Skin of body (tissue), 2 donors: ENCODE measurements around the gene GRB10. TPM values are rescaled to one million over a fixed set of nuclear protein-coding genes. Genes with fewer than 3 reads are reported as not detected.
"Not testable (repeated sequence)": the region's sequence is repeated elsewhere in the genome, so short reads cannot be mapped to it uniquely, and the experiment has no call there.

Experiments used
- DNase-seq: peaks from one replicate; lab custom pipeline; 2025; lab: John Stamatoyannopoulos, UW
- total RNA-seq: library from RNA; depleted of rRNA; stranded (reverse); fragments of >200 nt; gene quantifications from one replicate; pipeline ENCODE4 v1.2.3, GENCODE V29; 2014

Gene GRB10
- total RNA-seq, 1 donor from 2014 or later, result 26.9 TPM

DNA sequence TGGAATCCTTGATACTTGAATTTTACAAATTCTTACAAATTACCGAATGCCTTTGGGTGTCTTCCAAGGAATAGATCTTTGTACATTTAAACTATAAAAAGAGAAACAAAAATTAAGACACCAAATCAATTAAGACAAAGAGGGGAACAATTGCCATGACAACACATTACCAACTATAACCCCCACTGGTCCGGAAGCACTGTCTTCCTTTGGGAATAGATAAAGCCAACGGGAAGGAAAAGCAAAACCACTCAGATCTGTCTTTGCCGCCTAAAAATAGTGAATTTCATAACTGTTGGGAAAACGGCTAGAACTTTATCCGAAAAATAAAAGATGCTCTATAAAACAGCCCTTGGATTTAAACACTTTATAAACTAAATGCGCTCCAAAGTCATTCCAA lies 37.4 kb downstream of the GRB10 start:
- no peak for DNase-seq

DNA sequence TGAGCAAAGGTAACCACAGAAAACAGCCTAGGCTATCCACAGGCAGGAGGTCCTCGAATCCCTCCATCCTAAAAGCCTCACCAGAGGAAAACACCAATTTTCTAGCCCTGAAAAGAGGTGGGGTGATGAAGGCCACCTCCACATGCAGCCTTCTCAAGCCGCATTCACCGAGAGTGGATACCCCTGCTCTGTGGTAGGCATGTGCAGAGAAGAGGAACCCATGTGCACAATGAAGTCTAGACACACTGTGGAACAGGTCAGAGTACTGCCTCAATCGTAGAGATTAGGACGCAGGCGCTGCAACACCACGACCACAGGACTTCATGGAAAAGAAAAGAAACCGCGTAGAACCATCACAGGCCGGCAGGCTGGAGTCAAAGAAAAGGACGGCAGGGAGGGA lies 38.8 kb downstream of the GRB10 start:
- DNase-seq, result no peak

DNA sequence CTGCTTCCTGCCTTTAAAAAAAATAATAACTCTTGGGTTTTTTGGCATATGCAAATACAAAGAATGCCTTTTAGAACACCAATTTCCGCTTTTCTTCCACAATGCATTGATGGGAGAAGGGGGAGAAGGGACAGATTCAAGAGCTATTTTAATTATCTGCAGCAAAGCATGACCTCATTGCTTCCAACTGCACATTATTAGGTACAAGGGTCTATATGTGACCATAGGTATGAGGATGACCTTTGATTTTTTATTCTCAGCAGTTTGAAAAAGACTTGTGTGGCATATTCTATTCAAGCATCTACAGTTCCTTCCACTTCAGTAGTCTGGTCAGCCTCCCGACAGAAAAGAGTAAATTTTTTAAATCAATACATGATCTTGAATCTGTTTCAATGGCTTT lies 39.7 kb downstream of the GRB10 start:
- no peak for DNase-seq

DNA sequence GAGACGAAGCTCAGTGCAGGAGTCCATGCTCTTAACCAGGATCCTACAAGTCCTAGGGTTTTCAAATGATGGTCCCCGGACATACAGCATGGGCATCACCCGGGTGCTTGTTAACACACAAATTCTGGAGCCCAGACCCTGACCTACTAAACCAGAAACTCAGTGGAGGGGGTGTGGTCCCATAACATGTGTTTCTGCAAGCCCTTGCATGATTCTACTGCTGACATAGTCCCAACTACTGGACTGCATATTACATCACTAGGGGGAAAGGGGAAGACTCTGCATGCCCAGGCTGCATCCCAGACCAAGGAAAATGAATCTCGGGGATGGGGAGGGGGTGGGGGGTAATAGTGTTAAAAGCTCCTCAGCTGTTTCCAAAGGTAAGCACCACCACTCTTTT lies 40.3 kb downstream of the GRB10 start:
- DNase-seq, result no peak

DNA sequence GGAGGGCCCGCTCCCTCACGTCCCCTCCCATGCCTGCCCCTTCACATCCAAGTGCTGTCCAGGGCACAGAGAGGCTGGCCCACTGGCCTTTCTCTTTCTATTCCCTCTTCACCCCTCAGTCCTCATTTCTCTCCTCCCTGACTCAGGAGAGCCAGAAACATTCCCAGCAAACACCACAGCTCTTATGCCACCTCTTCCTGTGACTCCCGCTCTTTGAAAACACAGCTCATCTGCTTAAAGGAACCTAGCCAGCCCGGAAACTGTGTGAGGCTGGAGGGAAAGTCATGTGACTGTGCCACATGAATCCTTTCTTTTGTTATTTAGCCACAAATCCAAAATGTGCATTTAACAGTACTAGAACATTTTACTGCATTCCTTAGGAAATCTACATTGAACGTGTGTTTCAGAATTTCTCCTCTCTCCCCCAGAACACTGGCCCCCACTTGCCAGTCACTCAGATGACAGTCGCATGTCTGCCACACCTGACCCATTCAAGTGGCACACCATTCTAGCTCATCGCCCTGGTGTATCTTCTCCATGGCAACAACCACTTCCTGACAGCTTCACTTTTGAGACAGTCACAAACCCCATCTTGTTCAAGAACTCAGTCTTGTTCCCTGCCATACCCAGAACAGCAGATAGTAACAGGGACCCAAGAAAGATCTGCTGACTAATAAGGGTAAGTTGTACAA lies 42.8 kb downstream of the GRB10 start:
- no peak for DNase-seq

DNA sequence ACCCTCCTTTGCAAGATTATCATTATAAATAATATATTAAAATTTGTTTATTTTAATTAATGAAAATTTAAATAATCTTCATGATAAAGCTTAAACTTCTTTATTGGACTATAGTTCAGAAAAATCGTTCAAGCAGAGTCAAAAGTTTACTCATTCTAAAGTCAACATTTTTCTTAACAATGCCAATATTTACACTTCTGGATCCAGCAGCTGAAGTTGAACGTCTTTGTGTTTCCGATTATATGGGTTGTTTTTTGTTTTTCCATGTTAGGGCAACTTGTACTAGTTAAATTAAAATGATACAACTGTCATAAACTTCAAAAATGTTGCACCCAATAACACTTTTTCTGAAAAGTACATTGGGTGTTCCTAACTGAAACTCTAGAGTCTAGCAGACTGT lies 43.8 kb downstream of the GRB10 start:
- DNase-seq, result no peak

DNA sequence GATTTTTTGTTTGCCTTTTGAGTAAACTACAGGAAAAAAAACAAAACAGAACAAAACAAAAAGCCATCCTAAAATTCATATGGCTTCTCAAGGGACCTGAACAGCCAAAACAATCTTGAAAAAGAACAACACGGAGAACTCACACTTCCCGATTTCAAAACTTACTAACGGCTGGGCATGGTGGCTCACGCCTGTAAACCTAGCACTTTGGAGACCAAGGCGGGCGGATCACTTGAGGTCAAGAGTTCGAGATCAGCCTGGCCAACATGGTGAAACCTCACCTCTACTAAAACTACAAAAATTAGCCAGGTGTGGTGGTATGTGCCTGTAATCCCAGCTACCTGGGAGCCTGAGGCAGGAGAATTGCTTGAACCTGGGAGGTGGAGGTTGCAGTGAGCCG lies 46.9 kb downstream of the GRB10 start:
- not testable (repeated sequence) for DNase-seq

DNA sequence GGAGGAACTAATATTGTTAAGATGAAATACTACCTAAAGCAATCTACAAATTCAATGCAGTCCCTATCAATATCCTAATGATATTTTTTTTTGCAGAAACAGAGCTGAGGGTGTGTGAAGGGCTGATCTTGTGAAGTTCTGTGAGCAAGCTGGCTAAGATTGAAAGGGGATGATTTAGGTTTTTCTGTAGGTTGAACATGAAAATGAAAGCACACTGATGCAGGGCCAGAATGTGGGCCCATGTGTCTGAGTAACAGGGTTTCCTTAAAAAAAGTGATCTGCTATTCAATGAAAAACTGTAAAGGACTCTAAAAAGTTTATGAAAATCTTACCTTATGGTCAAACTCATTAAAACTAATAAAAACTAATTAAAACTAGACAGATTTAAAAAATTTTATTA lies 47.4 kb downstream of the GRB10 start:
- no peak for DNase-seq

DNA sequence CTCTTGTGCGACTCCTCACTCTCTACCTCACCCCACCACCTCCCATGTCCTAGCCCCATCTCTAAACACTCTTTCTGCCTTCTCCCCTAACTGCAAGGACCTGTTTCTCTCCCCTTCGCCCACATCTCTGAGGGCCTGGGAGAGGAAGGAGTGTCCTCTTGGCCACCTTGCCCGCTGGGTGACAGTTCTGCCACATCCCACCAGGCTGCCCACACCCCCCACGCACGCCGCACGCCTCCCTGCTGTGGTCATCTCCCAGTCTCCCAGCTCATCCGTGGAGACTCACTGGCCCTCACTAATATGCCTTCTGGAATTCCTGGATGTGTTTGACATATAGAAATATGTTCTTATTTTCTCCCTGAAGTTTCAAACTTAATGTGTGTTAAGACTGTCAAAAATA lies 48.5 kb downstream of the GRB10 start:
- DNase-seq, result no peak

DNA sequence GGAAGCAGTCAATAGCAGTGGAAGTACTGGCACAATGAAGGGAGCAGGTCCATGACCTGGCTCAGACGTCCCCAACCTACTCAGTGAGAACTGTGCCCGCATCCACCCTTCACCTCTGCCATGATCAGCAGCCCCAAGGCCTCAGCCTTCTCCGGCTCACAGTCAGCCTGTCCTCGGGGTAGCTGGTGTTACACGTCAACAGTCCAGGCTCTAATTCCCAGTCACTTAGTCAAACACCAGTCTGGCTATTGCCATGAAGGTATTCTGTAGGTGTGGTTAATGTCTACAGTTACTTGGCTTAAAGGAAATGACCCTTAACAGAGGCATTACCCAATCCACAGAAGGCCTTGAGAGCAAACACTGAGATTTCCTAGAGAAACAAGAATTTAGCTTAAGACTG lies 49.1 kb downstream of the GRB10 start:
- no peak for DNase-seq

DNA sequence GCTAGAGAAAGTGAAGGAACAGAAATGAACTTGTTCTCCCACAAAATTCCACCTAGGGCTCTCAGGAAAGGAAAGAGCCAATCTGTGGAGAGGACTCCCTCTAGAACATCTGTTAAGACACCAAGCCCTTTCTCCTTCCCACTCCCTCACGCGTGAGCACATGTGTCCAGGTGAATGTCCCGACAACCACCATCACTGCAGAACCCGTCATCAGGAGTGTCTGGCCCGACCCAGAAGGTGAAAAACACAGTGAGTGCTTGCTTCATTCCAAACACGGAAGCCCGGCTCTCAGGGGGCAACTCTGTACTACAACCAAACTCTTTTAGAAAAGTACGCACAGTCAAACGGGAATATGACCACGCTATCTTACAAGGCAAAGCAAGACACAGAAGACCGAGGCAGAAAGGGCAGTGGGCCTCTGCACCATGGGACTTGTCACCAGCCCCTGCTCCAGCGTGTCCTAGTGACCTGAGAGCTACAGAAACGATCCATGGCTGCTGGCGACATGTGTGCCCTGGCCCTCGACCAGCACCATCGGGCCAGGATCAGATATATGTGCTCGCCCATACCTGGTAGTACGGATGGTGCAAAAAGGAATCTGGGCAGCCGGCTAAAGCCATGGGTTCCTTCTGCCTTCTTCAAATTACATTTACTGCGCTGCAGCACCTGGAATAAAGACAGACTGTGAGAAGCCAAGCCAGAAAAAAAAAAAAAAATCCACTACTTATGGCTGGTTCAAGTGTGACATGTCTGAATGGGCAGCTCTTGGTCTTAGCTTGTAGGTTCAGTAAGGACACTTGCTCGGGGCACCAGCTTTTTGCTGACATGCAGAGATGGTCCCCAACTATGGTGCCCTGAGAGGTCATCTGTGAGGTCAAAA lies 50.8 kb downstream of the GRB10 start:
- no peak for DNase-seq

DNA sequence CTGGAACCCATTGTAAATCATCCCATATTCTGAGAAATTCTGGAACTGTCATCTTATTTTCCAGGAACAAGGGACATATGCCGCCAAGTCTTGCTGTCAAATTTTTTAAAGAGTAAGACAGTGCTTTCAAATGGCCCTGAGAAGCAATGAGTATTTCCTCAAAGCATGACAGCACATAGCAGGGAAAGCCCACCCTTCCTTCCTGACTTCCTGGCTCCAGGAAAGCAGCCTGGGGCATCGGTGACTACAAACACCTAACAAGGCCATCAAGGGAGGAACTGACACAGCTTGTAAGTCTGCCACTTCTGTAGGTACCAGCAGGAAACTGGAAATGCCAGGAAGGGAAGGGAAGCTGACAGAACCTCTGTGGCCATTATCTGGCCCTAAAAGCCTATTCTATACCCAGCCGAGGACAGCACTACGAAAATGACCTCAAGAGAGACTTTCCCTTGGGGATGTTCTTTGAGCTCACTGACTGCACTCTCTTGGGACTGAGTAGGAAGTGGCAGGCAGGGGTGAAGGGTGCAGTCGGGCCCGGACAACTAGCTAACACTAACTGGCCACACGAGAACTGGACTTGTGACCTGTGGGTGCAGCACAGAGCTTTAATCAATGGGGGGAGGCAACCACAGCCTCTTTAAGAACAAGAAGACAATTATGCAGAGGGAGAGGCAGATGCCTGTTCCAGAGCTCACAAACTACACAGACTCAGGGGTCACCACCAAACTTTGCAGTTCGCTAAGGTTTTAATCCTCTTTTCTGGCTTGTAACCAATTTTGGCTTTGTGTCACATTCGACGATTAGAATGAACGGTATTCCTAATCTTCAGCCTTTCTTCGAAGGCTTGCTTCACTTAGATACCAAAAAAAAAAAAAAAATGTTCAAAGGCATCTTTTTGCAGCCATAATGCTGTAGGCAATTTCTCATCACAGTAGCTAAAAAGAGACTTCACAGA lies 52.0 kb downstream of the GRB10 start:
- peak; percentile 45 for DNase-seq

DNA sequence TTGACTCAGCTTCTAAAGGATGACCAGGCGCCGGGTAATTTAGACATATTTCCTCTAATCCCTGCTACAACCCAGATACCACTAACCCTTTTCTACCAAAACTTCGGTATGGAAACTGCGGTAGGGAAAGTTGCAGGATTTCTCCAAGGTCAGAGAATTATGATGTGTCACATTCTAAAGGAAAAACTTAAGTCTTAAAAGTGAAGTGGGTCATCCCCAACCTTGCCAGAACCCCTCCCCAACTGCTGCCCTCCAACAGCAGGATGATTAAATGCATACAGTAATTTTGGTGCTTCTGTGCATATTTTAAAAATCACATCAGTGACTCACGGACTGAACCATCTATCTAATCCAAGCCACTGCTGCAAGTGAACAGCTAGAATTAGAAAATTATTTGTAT lies 52.7 kb downstream of the GRB10 start:
- DNase-seq, result no peak

DNA sequence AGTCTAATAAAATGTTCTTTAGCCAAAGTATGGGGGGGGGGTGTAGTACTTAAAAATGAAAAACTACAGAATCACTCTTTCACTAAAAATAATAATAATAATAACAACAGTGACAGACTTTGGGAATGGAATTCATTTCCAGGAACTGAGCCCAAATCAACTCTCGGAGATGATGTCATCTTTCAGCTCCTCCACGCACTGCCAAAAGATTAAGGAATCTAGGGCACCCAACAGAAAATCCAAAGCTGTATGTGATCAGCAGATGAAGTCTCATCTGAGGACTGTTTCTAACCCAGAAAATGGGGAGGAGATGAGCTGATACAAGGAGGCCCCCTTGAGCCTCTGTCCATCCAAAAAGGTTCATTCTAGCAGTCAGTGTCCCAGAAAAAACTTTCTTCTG lies 54.5 kb downstream of the GRB10 start:
- DNase-seq, result peak; percentile 49

DNA sequence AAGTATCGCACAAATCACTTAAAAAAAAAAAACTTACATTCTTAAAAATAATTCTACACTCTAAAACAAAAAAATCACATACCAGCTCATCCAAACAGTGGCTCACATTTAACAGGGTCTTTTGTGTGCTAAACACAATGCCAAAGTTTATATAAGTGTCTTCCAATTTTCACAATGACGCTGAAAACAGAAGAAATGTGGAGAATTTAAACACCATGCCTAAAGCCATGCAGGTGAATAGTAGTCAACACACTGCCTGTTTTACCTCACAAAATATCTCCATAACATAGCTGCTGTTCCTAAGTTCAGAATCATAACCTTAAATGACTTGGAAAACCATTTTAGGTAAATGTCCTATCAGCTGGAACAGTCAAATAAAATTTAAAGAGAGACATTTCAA lies 55.0 kb downstream of the GRB10 start:
- no peak for DNase-seq

DNA sequence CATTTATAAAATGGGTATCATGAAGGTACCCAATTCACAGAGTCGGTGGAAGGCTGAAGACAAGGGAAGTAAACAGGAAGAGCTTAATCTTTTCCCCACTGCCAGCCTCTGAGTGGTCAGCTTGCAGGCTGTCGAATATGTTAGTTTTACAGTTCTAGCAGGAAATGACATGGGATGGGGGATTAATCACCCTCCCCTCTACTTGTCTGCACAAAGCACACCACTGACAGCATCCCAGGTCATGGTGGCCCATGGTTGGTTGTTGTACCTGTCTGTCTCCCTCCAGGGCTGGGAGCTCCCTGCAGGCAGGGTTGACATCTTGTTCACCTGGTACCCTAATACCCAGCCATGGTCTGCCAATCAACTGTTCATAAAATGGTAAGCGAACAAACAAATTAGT lies 55.6 kb downstream of the GRB10 start:
- DNase-seq, result no peak

DNA sequence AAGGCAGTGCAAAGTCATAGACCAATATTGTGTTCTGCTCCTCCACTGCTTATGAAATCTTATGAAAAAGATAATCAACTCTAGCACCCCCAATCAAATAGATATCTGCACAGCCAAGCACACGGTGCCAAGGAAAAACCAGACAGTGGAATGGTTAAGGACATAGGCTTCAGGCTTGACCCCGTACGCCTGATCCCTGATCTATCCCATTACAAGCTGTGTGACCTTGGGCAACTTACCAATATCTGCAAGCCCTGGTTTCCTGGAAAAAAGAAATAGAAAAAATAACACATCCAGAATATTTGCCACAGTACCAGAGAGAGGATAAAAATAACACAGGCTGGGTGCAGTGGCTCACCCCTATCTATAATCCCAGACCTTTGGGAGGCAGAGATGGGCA lies 56.9 kb downstream of the GRB10 start:
- DNase-seq, result no peak

DNA sequence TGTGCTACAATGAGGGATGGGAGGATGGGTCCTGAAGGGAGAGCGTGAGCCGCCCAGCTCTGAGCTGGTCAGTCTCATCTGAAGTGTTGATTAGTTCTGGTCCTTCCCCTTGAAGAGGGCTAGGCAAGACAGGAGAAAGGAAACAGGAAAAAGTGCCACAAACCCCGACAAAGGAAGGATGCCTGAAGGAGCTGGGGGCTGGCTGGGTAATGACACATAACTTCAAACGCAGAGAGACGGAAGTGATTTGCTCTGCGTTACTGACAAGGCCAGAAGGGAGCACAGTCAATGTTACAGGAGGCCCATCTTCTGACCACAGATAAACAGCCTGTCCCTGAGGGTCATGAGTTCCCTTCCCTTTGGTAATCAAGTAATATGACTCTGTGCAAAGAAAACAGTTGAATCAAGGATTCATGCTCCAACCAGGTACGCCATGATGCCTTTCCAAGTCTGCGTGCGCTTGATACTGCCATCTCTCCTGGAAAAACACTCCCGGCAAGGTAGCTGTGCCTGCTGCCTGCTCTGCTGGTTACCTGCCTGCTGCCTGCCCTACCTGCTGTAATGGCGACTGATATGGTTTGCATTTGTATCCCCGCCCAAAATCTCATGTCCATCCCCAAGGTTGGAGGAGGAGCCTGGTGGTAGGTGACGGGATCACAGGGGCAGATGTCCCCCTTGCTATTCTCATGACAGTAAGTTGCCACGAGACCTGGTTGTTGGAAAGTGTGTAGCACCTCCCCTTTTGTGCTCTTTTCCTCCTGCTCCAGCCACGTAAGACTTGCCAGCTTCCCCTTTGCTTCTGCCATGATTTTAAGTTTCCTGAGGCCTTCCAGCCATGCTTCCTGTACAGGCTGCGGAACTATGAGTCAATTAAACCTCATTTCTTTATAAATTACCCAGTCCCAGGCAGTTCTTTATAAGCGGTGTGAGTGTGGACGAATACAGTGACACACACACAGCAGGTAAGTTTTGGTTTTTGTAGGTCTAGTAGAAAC lies 57.9 kb downstream of the GRB10 start:
- no peak for DNase-seq

DNA sequence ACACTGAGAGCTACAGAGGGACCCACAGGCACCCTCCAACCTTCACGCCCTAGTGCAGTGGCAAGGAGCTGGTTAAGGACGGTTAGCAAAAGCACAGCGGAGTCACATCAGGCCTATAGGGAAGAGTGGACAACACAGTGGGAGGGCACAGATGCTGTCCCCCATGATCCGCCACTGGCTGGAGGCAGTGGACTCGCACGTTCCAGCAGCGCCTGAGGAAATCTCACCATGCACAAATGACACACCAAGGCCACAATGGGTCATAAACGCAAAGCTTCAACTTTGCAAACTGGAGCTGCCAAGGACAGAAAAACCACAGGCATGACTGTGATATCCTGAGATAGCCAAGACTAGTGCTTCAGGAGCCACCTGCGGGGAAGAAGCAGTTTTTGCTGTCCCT lies 58.8 kb downstream of the GRB10 start:
- no peak for DNase-seq

DNA sequence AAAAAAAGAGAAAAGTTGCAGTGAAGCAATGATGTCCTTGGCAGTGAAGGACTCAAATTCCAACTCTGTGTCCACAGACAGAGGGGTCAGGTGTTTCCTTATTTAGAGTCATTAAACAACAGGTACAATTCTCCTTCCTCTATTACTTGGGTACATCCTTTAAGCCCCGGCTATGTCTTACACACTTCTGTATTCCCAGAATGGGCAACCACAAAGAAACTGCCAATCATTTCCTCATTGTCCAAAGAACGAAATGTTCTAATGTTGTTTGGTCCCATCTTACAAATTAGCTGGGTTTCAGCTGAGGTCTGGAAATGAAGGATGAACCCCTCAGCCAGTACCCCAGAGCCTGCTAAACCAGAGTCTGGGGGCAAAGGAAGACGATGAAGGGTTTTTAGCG lies 59.5 kb downstream of the GRB10 start:
- no peak for DNase-seq
